Pancreas (tissue), 10 donors: ENCODE data around the gene LRSAM1. TPM values are rescaled to one million over a fixed set of nuclear protein-coding genes. Genes with fewer than 3 reads are reported as not detected.

Source experiments
- ATAC-seq, 4 donors: fragments of 200-7000 bp; cut with Tn5 transposase; one replicate each; pipeline versions ENCODE4 v1.8.0 to v1.9.1; 2020; ENCODE audit warnings: mild to moderate bottlenecking in 4 of 4, moderate library complexity in 4 of 4
- DNase-seq, 6 donors: peaks; one replicate each; pipeline ENCODE4 v3.0.0-alpha.2; 2020
- FAIRE-seq: peaks from 2 replicates; lab custom pipeline; 2012; peaks lifted over from hg19 to GRCh38; lab: Jason Lieb, UNC
- H3K27ac ChIP-seq, 4 donors: fragments of 200-600 bp; sonication (generic); 1 replicate in 3 of 4; 2 replicates in 1 of 4; pipeline versions ENCODE4 v1.5.0 to v1.8.0; 2020
- H3K27me3 ChIP-seq, 4 donors: fragments of 200-600 bp; one replicate each; pipeline ENCODE4 v1.8.0; 2021
- H3K36me3 ChIP-seq, 3 donors: fragments of 200-600 bp; sonication (generic) in 1 of 3; one replicate each; pipeline versions ENCODE4 v1.5.0 to v1.8.0; 2020 to 2021
- H3K4me1 ChIP-seq, 3 donors: fragments of 200-600 bp; one replicate each; pipeline ENCODE4 v1.8.0; 2021
- H3K4me3 ChIP-seq, 4 donors: fragments of 200-600 bp; sonication (generic) in 2 of 4; one replicate each; pipeline versions ENCODE4 v1.5.0 to v1.8.0; 2020 to 2021
- H3K9me3 ChIP-seq, 4 donors: fragments of 200-600 bp; one replicate each; pipeline ENCODE4 v1.8.0; 2021
- WGBS, 2 donors: extraction: QIAGEN DNeasy Blood & Tissue Kit; methylation state at CpG; one replicate each; pipeline ENCODE4 v1.1.7; 2013; 5-methylcytosine and 5-hydroxymethylcytosine counted together
- intact Hi-C, 3 donors: fragments of 100-400 bp; cut with DNase I; formaldehyde crosslinking; loops; one replicate each; pipeline versions ENCODE4 v1.11.1 to v1.14.2; 2022
- polyA plus RNA-seq, 2 donors: library from polyadenylated mRNA; stranded (reverse); fragments of 200-250 nt; gene quantifications; one replicate each; pipeline ENCODE4 v1.2.3, GENCODE V29; 2013
- total RNA-seq, 6 donors: library from RNA; stranded (reverse); fragmentation: NEBNext Ultra II Directional in 4 of 6; extraction: Animal tissue kit (Norgen Biotek cat#: 25700) in 4 of 6; gene quantifications; one replicate each; pipeline versions ENCODE4 v1.2.1 to v1.2.4, GENCODE V29; 2021 to 2023
- TF ChIP-seq, protein P1 (sequence below), 4 donors: fragments of 200-600 bp; sonication (generic) in 3 of 4; IDR thresholded peaks; one replicate each; pipeline versions ENCODE4 v1.5.0 to v1.8.0; 2021; ENCODE audit warnings: antibody characterized with exemption in 4 of 4
- donor health status: healthy with polysubstance abuse.
- donor health status: DM: no; HTN: no; CAD: no; lungs with moderate emphysema.
- donor health status: DM: no; HTN: no; CAD: no.
- donor health status: control.
- donor health status: control.
- donor health status: Bipolar disorder and iron deficiency.
- donor health status: DM: yes; HTN: yes; CAD: no.
- donor health status: DM: no; HTN: no; CAD: no.
- donor health status: DM: no; HTN: no; CAD: no.
- donor health status: DM: yes; HTN: yes; CAD: no.

LRSAM1 gene
- total and polyA plus RNA-seq, 8 donors, result 4.3 to 24.9 (median 7.7) TPM

GRCh38 chr9:127529671-127530070, 78.4 kb downstream of the LRSAM1 start:
- FAIRE-seq (no peak), ATAC-seq (no peak), DNase-seq (no peak)
- Histone ChIP-seq H3K4me3 (no peak overlapping the region), H3K4me1 (no peaks in the 10 kb centered on the region), H3K27me3 (no peaks in the 10 kb centered on the region), H3K27ac (peak overlapping the region in 1 of 4 donors; percentile 12), H3K36me3 (peaks cover 3 to 53% (median 21%) of the 10 kb centered on the region in 3 donors), H3K9me3 (peaks cover 0 to 4% (median 0%) of the 10 kb centered on the region in 4 donors)
- 87 to 90% methylated on average over 4 of the region's 4 CpGs for WGBS, 2 donors
- TF ChIP-seq, protein P1, sequence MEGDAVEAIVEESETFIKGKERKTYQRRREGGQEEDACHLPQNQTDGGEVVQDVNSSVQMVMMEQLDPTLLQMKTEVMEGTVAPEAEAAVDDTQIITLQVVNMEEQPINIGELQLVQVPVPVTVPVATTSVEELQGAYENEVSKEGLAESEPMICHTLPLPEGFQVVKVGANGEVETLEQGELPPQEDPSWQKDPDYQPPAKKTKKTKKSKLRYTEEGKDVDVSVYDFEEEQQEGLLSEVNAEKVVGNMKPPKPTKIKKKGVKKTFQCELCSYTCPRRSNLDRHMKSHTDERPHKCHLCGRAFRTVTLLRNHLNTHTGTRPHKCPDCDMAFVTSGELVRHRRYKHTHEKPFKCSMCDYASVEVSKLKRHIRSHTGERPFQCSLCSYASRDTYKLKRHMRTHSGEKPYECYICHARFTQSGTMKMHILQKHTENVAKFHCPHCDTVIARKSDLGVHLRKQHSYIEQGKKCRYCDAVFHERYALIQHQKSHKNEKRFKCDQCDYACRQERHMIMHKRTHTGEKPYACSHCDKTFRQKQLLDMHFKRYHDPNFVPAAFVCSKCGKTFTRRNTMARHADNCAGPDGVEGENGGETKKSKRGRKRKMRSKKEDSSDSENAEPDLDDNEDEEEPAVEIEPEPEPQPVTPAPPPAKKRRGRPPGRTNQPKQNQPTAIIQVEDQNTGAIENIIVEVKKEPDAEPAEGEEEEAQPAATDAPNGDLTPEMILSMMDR (IDR thresholded peaks at IDR 0.05), result no peak
- intact Hi-C loops, result loop anchor here in 1 of 3 donors (10.0 kb wide), 1 partner anchor 195 kb away; no protein-coding TSS in a partner anchor

GRCh38 chr9:127530206-127530941, 79.1 kb downstream of the LRSAM1 start:
- peak overlapping the region in 1 of 4 donors; percentile 12 for H3K27ac ChIP-seq
- intact Hi-C loops, result no loop called here
- H3K4me3 ChIP-seq, result no peak overlapping the region
- 82 to 84% methylated on average over 14 of the region's 14 CpGs for WGBS, 2 donors
- DNase-seq (peak in 1 of 6 donors; percentile 30), FAIRE-seq (no peak), ATAC-seq (no peak)
- peaks cover 0 to 46% (median 16%) of the 10 kb centered on the region in 3 donors for H3K36me3 ChIP-seq
- no peaks in the 10 kb centered on the region for H3K27me3 ChIP-seq
- TF ChIP-seq, protein P1 (IDR thresholded peaks at IDR 0.05), result no peak
- H3K4me1 ChIP-seq, result peaks cover 0 to 3% (median 0%) of the 10 kb centered on the region in 3 donors
- H3K9me3 ChIP-seq, result peaks cover 0 to 4% (median 0%) of the 10 kb centered on the region in 4 donors

GRCh38 chr9:127531676-127532075, 80.4 kb downstream of the LRSAM1 start:
- no peaks in the 10 kb centered on the region for H3K9me3 ChIP-seq
- no peaks in the 10 kb centered on the region for H3K27me3 ChIP-seq
- no peak overlapping the region for H3K4me3 ChIP-seq
- ATAC-seq (no peak), DNase-seq (peak in 1 of 6 donors; percentile 18), FAIRE-seq (no peak)
- peaks cover 0 to 33% (median 4%) of the 10 kb centered on the region in 3 donors for H3K36me3 ChIP-seq
- intact Hi-C loops, result no loop called here
- H3K4me1 ChIP-seq, result peaks cover 6 to 9% (median 7%) of the 10 kb centered on the region in 3 donors
- H3K27ac ChIP-seq, result no peak overlapping the region
- 82 to 84% methylated on average over 13 of the region's 13 CpGs for WGBS, 2 donors
- TF ChIP-seq, protein P1 (IDR thresholded peaks at IDR 0.05), result no peak

GRCh38 chr9:127534250-127534906, 83.1 kb downstream of the LRSAM1 start:
- TF ChIP-seq, protein P1 (IDR thresholded peaks at IDR 0.05), result no peak
- intact Hi-C loops, result no loop called here
- no peaks in the 10 kb centered on the region for H3K9me3 ChIP-seq
- no peak overlapping the region for H3K27ac ChIP-seq
- H3K4me3 ChIP-seq, result no peak overlapping the region
- no peak for FAIRE-seq
- 75 to 89% methylated on average over 4 of the region's 4 CpGs for WGBS, 2 donors
- H3K27me3 ChIP-seq, result no peaks in the 10 kb centered on the region
- no peak for ATAC-seq
- peak in 1 of 6 donors; percentile 44 for DNase-seq
- H3K36me3 ChIP-seq, result peaks cover 0 to 17% (median 0%) of the 10 kb centered on the region in 3 donors
- peaks cover 15 to 24% (median 21%) of the 10 kb centered on the region in 3 donors for H3K4me1 ChIP-seq
